ENCODE results near the gene PSRC1. TPM values are rescaled to one million over a fixed set of nuclear protein-coding genes. Genes with fewer than 3 reads are reported as not detected.

Gene PSRC1
- total and polyA plus RNA-seq, 12 donors, result 0.34 to 2.9 (median 0.73) TPM

- intact Hi-C loops (cut with DNase I), result no loop called here
- Histone ChIP-seq H3K9me3 (no peaks in the 10 kb centered on the region), H3K36me3 (peaks cover 0 to 36% (median 22%) of the 10 kb centered on the region in 9 donors), H3K4me1 (peaks cover 8 to 30% (median 21%) of the 10 kb centered on the region in 9 donors), H3K4me3 (peak overlapping the region in 1 of 10 donors; percentile 11), H3K27me3 (peaks cover 0 to 14% (median 0%) of the 10 kb centered on the region in 7 donors), H3K27ac (peak overlapping the region in 1 of 10 donors; percentile 57)
- peak in 3 of 8 donors; percentile 18 to 25 (median 22) for ATAC-seq
- WGBS, 2 donors, result 35 to 38% methylated on average over 6 of the region's 6 CpGs
- TF ChIP-seq CTCF (IDR thresholded peaks at IDR 0.05), result no peak
- DNase-seq, result no peak
Measured at GRCh38 chr1:109241344-109241743, 41.6 kb downstream of the PSRC1 start.

GRCh38 chr1:109240158-109241152, 42.5 kb downstream of the PSRC1 start:
- TF ChIP-seq CTCF (IDR thresholded peaks at IDR 0.05), result no peak
- Histone ChIP-seq H3K4me1 (peaks cover 8 to 30% (median 21%) of the 10 kb centered on the region in 9 donors), H3K36me3 (peaks cover 2 to 45% (median 30%) of the 10 kb centered on the region in 9 donors), H3K4me3 (peak overlapping the region in 2 of 10 donors; percentile 11 to 16), H3K27me3 (peaks cover 0 to 14% (median 0%) of the 10 kb centered on the region in 7 donors), H3K27ac (peak overlapping the region in 8 of 10 donors; percentile 22 to 63 (median 55)), H3K9me3 (no peaks in the 10 kb centered on the region)
- ATAC-seq, result peak; percentile 64 to 79 (median 68)
- 21 to 23% methylated on average over 26 of the region's 26 CpGs for WGBS, 2 donors
- intact Hi-C loops (cut with DNase I), result no loop called here
- peak; percentile 78 to 82 for DNase-seq

- DNase-seq (no peak), ATAC-seq (peak in 7 of 8 donors; percentile 7 to 37 (median 19))
- intact Hi-C loops (cut with DNase I), result no loop called here
- no peak overlapping the region for H3K4me3 ChIP-seq
- peaks cover 8 to 30% (median 21%) of the 10 kb centered on the region in 9 donors for H3K4me1 ChIP-seq
- no peaks in the 10 kb centered on the region for H3K9me3 ChIP-seq
- TF ChIP-seq CTCF (IDR thresholded peaks at IDR 0.05), result peak in 7 of 9 donors; percentile 36 to 56 (median 42)
- WGBS, 2 donors, result 74 to 76% methylated on average over 6 of the region's 6 CpGs
- peaks cover 0 to 14% (median 0%) of the 10 kb centered on the region in 7 donors for H3K27me3 ChIP-seq
- peak overlapping the region in 6 of 10 donors; percentile 45 to 63 (median 55) for H3K27ac ChIP-seq
- peaks cover 9 to 54% (median 40%) of the 10 kb centered on the region in 9 donors for H3K36me3 ChIP-seq
Measured at GRCh38 chr1:109239409-109240068, 43.4 kb downstream of the PSRC1 start.

- Histone ChIP-seq H3K4me1 (peaks cover 8 to 30% (median 21%) of the 10 kb centered on the region in 9 donors), H3K27me3 (peaks cover 0 to 14% (median 0%) of the 10 kb centered on the region in 7 donors), H3K9me3 (no peaks in the 10 kb centered on the region), H3K36me3 (peaks cover 9 to 59% (median 44%) of the 10 kb centered on the region in 9 donors), H3K27ac (peak overlapping the region in 1 of 10 donors; percentile 63), H3K4me3 (no peak overlapping the region)
- TF ChIP-seq CTCF (IDR thresholded peaks at IDR 0.05), result no peak
- intact Hi-C loops (cut with DNase I), result no loop called here
- 78 to 89% methylated on average over 5 of the region's 5 CpGs for WGBS, 2 donors
- DNase-seq, result no peak
- peak in 1 of 8 donors; percentile 1 for ATAC-seq
Measured at GRCh38 chr1:109239047-109239408, 43.9 kb downstream of the PSRC1 start.

Measured in heart right ventricle (tissue), 16 donors.